Vagina (tissue), 2 donors: ENCODE results near the gene SLC38A4. TPM values are rescaled to one million over a fixed set of nuclear protein-coding genes. Genes with fewer than 3 reads are reported as not detected.

Source experiments
- DNase-seq, 2 donors: peaks; one replicate each; pipeline ENCODE4 v3.0.0-alpha.2; 2017; ENCODE audit errors: extremely low spot score in 2 of 2
- H3K27ac ChIP-seq: fragments of 200-600 bp; sonication (generic); one replicate; pipeline ENCODE4 v1.5.1; 2019
- H3K27me3 ChIP-seq: fragments of 200-600 bp; sonication (generic); one replicate; pipeline ENCODE4 v1.5.1; 2019
- H3K36me3 ChIP-seq, 2 donors: fragments of 200-600 bp; sonication (generic); one replicate each; pipeline ENCODE4 v1.5.1; 2017 to 2019
- H3K4me1 ChIP-seq: fragments of 200-600 bp; sonication (generic); one replicate; pipeline ENCODE4 v1.5.1; 2019
- H3K4me3 ChIP-seq, 2 donors: fragments of 200-600 bp; sonication (generic); 1 replicate in 1 of 2; 2 replicates in 1 of 2; pipeline ENCODE4 v1.5.1; 2016 to 2019
- H3K9me3 ChIP-seq: fragments of 200-600 bp; sonication (generic); one replicate; pipeline ENCODE4 v1.5.1; 2019
- CTCF ChIP-seq, 3 experiments: fragments of 450-650 bp in 2 of 3; fragments of 200-600 bp in 1 of 3; sonication (generic) in 1 of 3; IDR thresholded peaks; one replicate each; pipeline ENCODE4 v1.5.1; 2017 to 2019; ENCODE audit warnings: antibody characterized with exemption in 3 of 3, mild to moderate bottlenecking in 2 of 3, moderate library complexity in 2 of 3
- POLR2A ChIP-seq, 2 donors: fragments of 450-650 bp; IDR thresholded peaks; one replicate each; pipeline ENCODE4 v1.6.1; 2017; ENCODE audit warnings: antibody characterized with exemption in 2 of 2, mild to moderate bottlenecking in 2 of 2, moderate library complexity in 2 of 2
- POLR2AphosphoS5 ChIP-seq, 2 donors: sonication (generic); formaldehyde crosslinking; IDR thresholded peaks; one replicate each; pipeline ENCODE4 v1.9.0; 2017; ENCODE audit warnings: antibody characterized with exemption in 2 of 2, mild to moderate bottlenecking in 2 of 2, low read depth in 1 of 2; ENCODE audit not compliant: insufficient read depth in 1 of 2
- intact Hi-C: fragments of 100-400 bp; cut with DNase I; formaldehyde crosslinking; loops from one replicate; pipeline ENCODE4 v1.15.1; 2023
- total RNA-seq: library from RNA; depleted of rRNA; stranded (reverse); fragments of >200 nt; gene quantifications from one replicate; pipeline ENCODE4 v1.2.3, GENCODE V29; 2016

SLC38A4 gene
- total RNA-seq, 1 donor from 2014 or later: not detected

GRCh38 chr12:46808317-46808716 is 17.5 kb downstream of the SLC38A4 start:
- no peak for DNase-seq
- Histone ChIP-seq H3K4me1 (no peaks in the 10 kb centered on the region), H3K36me3 (no peaks in the 10 kb centered on the region), H3K4me3 (no peak overlapping the region), H3K9me3 (no peaks in the 10 kb centered on the region), H3K27ac (no peak overlapping the region), H3K27me3 (no peaks in the 10 kb centered on the region)
- intact Hi-C loops: no loop called here
- TF ChIP-seq POLR2AphosphoS5 (IDR thresholded peaks at IDR 0.05; ENCODE audit: insufficient read depth in 1 of 2, low read depth in 1 of 2) (no peak), CTCF (IDR thresholded peaks at IDR 0.05) (no peak), POLR2A (IDR thresholded peaks at IDR 0.05) (no peak)

- no peaks in the 10 kb centered on the region for H3K27me3 ChIP-seq
- H3K9me3 ChIP-seq: no peaks in the 10 kb centered on the region
- H3K27ac ChIP-seq: no peak overlapping the region
- H3K4me3 ChIP-seq: no peak overlapping the region
- no peaks in the 10 kb centered on the region for H3K36me3 ChIP-seq
- no peak for DNase-seq
- TF ChIP-seq CTCF (IDR thresholded peaks at IDR 0.05) (no peak), POLR2AphosphoS5 (IDR thresholded peaks at IDR 0.05; ENCODE audit: insufficient read depth in 1 of 2, low read depth in 1 of 2) (no peak), POLR2A (IDR thresholded peaks at IDR 0.05) (no peak)
- intact Hi-C loops: no loop called here
- H3K4me1 ChIP-seq: no peaks in the 10 kb centered on the region
Measured at GRCh38 chr12:46804054-46804453, 21.7 kb downstream of the SLC38A4 start.

- TF ChIP-seq POLR2A (IDR thresholded peaks at IDR 0.05) (no peak), CTCF (IDR thresholded peaks at IDR 0.05) (no peak), POLR2AphosphoS5 (IDR thresholded peaks at IDR 0.05; ENCODE audit: insufficient read depth in 1 of 2, low read depth in 1 of 2) (no peak)
- Histone ChIP-seq H3K27me3 (no peaks in the 10 kb centered on the region), H3K4me3 (no peak overlapping the region), H3K9me3 (no peaks in the 10 kb centered on the region), H3K36me3 (no peaks in the 10 kb centered on the region), H3K27ac (no peak overlapping the region), H3K4me1 (no peaks in the 10 kb centered on the region)
- intact Hi-C loops: no loop called here
- no peak for DNase-seq
Measured at GRCh38 chr12:46803517-46803916, 22.3 kb downstream of the SLC38A4 start.

GRCh38 chr12:46801293-46801692 is 24.5 kb downstream of the SLC38A4 start:
- DNase-seq: no peak

GRCh38 chr12:46800160-46800559 is 25.6 kb downstream of the SLC38A4 start:
- Histone ChIP-seq H3K4me3 (no peak overlapping the region), H3K27me3 (no peaks in the 10 kb centered on the region), H3K27ac (no peak overlapping the region), H3K9me3 (no peaks in the 10 kb centered on the region), H3K4me1 (no peaks in the 10 kb centered on the region), H3K36me3 (no peaks in the 10 kb centered on the region)
- DNase-seq: no peak
- intact Hi-C loops: no loop called here
- TF ChIP-seq POLR2A (IDR thresholded peaks at IDR 0.05): no peak
- no peak for TF ChIP-seq POLR2AphosphoS5 (IDR thresholded peaks at IDR 0.05; ENCODE audit: insufficient read depth in 1 of 2, low read depth in 1 of 2)
- TF ChIP-seq CTCF (IDR thresholded peaks at IDR 0.05): no peak

More at GRCh38 chr12:46801293-46801692, 24.5 kb downstream of the SLC38A4 start:
- Histone ChIP-seq H3K4me1 (no peaks in the 10 kb centered on the region), H3K4me3 (no peak overlapping the region), H3K27me3 (no peaks in the 10 kb centered on the region), H3K27ac (no peak overlapping the region), H3K36me3 (no peaks in the 10 kb centered on the region), H3K9me3 (no peaks in the 10 kb centered on the region)
- TF ChIP-seq CTCF (IDR thresholded peaks at IDR 0.05): no peak
- no peak for TF ChIP-seq POLR2A (IDR thresholded peaks at IDR 0.05)
- intact Hi-C loops: no loop called here
